ENCODE data around the gene RFWD3.

DNA sequence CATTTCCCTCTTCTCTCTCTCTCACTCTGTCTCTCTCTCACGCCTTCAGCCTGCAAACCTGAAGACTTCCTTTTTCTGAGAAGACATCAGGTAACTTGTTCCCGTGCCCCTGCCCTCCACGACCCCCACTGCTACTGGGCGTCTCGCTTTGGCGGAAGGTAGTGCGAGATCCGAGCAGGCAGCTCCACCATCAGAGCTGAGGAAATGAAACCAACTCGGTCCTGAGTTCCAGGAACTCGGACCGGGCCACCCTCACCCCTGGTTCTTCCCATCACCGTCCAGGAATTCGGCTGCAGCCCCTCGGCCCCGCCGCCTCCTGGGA is 33.4 kb upstream of the RFWD3 start:
- TF ChIP-seq, protein P1, sequence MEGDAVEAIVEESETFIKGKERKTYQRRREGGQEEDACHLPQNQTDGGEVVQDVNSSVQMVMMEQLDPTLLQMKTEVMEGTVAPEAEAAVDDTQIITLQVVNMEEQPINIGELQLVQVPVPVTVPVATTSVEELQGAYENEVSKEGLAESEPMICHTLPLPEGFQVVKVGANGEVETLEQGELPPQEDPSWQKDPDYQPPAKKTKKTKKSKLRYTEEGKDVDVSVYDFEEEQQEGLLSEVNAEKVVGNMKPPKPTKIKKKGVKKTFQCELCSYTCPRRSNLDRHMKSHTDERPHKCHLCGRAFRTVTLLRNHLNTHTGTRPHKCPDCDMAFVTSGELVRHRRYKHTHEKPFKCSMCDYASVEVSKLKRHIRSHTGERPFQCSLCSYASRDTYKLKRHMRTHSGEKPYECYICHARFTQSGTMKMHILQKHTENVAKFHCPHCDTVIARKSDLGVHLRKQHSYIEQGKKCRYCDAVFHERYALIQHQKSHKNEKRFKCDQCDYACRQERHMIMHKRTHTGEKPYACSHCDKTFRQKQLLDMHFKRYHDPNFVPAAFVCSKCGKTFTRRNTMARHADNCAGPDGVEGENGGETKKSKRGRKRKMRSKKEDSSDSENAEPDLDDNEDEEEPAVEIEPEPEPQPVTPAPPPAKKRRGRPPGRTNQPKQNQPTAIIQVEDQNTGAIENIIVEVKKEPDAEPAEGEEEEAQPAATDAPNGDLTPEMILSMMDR (IDR thresholded peaks at IDR 0.05), result no peak
- TF ChIP-seq POLR2AphosphoS5 (IDR thresholded peaks at IDR 0.05; ENCODE audit: low read depth, low read length), result no peak

Data from Panc1 (cell line).